ENCODE results near the gene PDILT. TPM values are rescaled to one million over a fixed set of nuclear protein-coding genes. Genes with fewer than 3 reads are reported as not detected.

The PDILT gene
- total RNA-seq, 4 donors from 2014 or later, result not detected

DNA sequence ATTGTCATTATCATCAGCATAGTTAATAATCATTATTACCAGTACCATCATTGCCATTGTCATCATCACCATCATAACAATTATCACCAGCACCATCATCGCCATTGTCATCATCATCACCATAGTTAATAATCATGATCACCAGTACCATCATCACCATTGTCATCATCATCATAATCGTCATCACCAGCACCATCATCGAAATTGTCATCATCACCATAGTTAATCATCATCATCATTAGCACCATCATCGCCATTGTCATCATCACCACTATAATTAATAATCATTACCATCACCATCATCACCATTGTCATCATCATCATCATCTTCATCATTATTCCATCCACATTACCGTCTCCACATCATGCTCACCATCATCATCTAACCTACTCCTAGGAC is 13.5 kb downstream of the PDILT start:
- Histone ChIP-seq H3K27ac (replicated peaks in 1 of 4) (no peak overlapping the region), H3K36me3 (no peaks in the 10 kb centered on the region), H3K4me3 (no peak overlapping the region), H3K27me3 (peaks cover 0 to 8% (median 0%) of the 10 kb centered on the region in 4 donors), H3K4me1 (peaks cover 5 to 21% (median 17%) of the 10 kb centered on the region in 4 donors), H3K9me3 (no peaks in the 10 kb centered on the region)
- TF ChIP-seq, protein P1, sequence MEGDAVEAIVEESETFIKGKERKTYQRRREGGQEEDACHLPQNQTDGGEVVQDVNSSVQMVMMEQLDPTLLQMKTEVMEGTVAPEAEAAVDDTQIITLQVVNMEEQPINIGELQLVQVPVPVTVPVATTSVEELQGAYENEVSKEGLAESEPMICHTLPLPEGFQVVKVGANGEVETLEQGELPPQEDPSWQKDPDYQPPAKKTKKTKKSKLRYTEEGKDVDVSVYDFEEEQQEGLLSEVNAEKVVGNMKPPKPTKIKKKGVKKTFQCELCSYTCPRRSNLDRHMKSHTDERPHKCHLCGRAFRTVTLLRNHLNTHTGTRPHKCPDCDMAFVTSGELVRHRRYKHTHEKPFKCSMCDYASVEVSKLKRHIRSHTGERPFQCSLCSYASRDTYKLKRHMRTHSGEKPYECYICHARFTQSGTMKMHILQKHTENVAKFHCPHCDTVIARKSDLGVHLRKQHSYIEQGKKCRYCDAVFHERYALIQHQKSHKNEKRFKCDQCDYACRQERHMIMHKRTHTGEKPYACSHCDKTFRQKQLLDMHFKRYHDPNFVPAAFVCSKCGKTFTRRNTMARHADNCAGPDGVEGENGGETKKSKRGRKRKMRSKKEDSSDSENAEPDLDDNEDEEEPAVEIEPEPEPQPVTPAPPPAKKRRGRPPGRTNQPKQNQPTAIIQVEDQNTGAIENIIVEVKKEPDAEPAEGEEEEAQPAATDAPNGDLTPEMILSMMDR (IDR thresholded peaks at IDR 0.05), result no peak
- TF ChIP-seq EP300 (IDR thresholded peaks at IDR 0.05) (no peak), POLR2AphosphoS5 (IDR thresholded peaks at IDR 0.05) (no peak), POLR2A (IDR thresholded peaks at IDR 0.05; ENCODE audit: low read depth) (no peak)
- DNase-seq (ENCODE audit: extremely low spot score), result no peak
- WGBS, result 95% methylated on average over 5 of the region's 5 CpGs
- intact Hi-C loops (cut with DNase I), result no loop called here

DNA sequence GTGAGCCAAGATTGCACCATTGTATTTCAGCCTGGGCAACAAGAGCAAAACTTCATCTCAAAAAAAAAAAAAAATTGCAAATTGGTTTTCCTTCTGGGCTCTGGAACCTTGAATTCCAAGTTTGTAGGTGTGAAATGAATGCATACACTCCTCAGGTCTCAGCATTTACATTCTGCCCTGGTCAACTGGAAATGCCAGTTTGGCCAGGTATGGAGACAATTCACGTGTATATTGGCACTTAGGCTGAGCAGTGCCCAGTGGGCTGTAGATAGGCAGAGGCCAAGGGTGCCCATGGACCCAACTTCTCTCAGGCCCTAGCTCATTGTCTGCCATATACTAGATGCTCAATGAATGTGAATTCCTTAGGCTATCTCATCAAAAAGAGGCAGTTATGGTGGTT is 15.7 kb downstream of the PDILT start:
- no peak for DNase-seq (ENCODE audit: extremely low spot score)
- intact Hi-C loops (cut with DNase I), result loop anchor here (10.0 kb wide), 1 partner anchor 64 kb away; the partner anchor contains the start of gene GP2
- WGBS, result 86% methylated on average over 1 of the region's 1 CpG
- peaks cover 0 to 13% (median 0%) of the 10 kb centered on the region in 4 donors for H3K27me3 ChIP-seq
- no peaks in the 10 kb centered on the region for H3K36me3 ChIP-seq
- no peaks in the 10 kb centered on the region for H3K9me3 ChIP-seq
- H3K4me3 ChIP-seq, result no peak overlapping the region
- H3K4me1 ChIP-seq, result peaks cover 5 to 16% (median 10%) of the 10 kb centered on the region in 4 donors
- H3K27ac ChIP-seq (replicated peaks in 1 of 4), result no peak overlapping the region
- TF ChIP-seq POLR2AphosphoS5 (IDR thresholded peaks at IDR 0.05), result no peak
- TF ChIP-seq, protein P1 (IDR thresholded peaks at IDR 0.05), result no peak
- TF ChIP-seq EP300 (IDR thresholded peaks at IDR 0.05), result no peak
- TF ChIP-seq POLR2A (IDR thresholded peaks at IDR 0.05; ENCODE audit: low read depth), result no peak

DNA sequence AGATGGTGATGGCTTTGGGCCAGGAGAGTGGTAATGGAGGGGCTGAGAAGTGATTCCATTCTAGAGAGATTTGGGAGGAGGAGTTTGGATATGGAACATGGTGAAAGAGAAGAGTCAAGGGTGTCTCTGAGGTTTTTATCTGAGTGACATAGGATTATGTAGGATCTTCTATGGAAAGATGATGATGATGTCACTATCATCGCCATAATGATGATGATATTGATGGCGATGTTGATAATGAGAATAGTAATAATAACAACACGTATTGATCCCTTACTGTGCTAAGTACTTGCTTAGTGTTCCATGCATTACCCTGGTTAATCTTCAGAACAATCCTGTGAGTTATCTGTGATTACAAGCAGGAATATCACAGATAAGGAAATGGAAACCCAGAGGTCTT is 16.6 kb downstream of the PDILT start:
- peaks cover 0 to 12% (median 6%) of the 10 kb centered on the region in 4 donors for H3K4me1 ChIP-seq
- TF ChIP-seq EP300 (IDR thresholded peaks at IDR 0.05), result no peak
- TF ChIP-seq, protein P1 (IDR thresholded peaks at IDR 0.05), result no peak
- TF ChIP-seq POLR2A (IDR thresholded peaks at IDR 0.05; ENCODE audit: low read depth), result no peak
- no peak for TF ChIP-seq POLR2AphosphoS5 (IDR thresholded peaks at IDR 0.05)
- no peak for DNase-seq (ENCODE audit: extremely low spot score)
- peaks cover 0 to 13% (median 0%) of the 10 kb centered on the region in 4 donors for H3K27me3 ChIP-seq
- intact Hi-C loops (cut with DNase I), result loop anchor here (10.0 kb wide), 1 partner anchor 63 kb away; the partner anchor contains the start of gene GP2
- H3K27ac ChIP-seq (replicated peaks in 1 of 4), result no peak overlapping the region
- 83% methylated on average over 3 of the region's 3 CpGs for WGBS
- no peak overlapping the region for H3K4me3 ChIP-seq
- no peaks in the 10 kb centered on the region for H3K9me3 ChIP-seq
- no peaks in the 10 kb centered on the region for H3K36me3 ChIP-seq

DNA sequence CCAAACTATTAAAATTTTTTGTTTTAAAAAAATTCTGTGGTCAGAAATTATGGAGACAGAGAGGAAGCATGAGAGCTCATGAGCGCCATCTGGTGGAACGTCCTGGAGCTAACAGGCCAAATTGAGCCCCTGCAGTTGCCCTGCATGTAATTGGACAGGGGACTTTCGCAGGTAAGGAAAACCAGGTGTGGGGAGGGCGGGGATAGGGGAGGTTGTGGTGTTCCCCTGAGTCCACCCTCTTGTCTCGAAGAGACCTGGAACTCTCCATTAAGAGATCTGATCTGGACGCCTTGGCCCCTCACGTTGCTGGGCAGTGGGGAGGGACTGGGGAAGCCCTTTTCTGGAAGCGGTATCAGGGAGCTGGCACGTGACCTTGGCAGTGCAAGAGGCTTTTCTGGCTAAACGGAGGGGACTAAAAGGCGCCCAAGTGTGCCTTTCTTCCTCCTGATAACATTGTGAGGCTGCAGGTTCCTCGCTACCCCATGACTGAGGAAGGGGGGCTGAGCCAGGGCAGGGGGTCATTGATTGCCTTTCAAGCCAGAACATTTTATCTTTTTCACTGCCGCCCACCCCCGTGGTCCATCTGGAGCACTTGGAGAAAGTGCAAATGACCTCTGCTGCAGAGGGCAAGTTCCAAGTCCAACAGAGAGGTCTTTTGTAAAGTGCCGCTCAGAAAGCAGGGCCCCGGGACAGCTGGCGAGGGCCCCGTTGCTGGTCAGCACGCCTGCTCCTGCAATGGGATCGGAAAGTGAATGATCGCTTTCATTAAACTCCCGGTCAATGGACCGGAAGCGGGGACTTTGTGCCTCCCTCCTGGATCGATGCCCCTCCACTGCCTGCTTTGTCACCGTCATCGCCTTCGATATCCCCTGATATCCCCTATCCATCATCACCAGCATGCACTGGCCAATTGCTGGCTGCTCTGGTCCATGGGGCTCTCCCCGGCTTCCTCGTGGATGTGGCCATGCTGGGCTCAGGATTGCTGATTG is 18.4 kb downstream of the PDILT start:
- Histone ChIP-seq H3K9me3 (no peaks in the 10 kb centered on the region), H3K36me3 (no peaks in the 10 kb centered on the region), H3K4me1 (peaks cover 0 to 12% (median 6%) of the 10 kb centered on the region in 4 donors), H3K27me3 (peaks cover 0 to 14% (median 0%) of the 10 kb centered on the region in 4 donors), H3K27ac (replicated peaks in 1 of 4) (no peak overlapping the region), H3K4me3 (peak overlapping the region in 1 of 4 donors; percentile 10)
- DNase-seq (ENCODE audit: extremely low spot score), result no peak
- intact Hi-C loops (cut with DNase I), result loop anchor here (10.0 kb wide), 1 partner anchor 61 kb away; the partner anchor contains the start of gene GP2
- no peak for TF ChIP-seq POLR2A (IDR thresholded peaks at IDR 0.05; ENCODE audit: low read depth)
- TF ChIP-seq, protein P1 (IDR thresholded peaks at IDR 0.05), result peak; percentile 59 to 87 (median 73)
- TF ChIP-seq EP300 (IDR thresholded peaks at IDR 0.05), result no peak
- WGBS, result 29% methylated on average over 28 of the region's 30 CpGs

Measured in esophagus muscularis mucosa (tissue), 4 donors.